Heart left ventricle (tissue), 16 donors: ENCODE results near the gene MGAT4B. TPM values are rescaled to one million over a fixed set of nuclear protein-coding genes. Genes with fewer than 3 reads are reported as not detected.
A peak's percentile ranks its signal among the peaks of the same experiment; 100 is the strongest.

ENCODE experiments used
- ATAC-seq, 4 donors: fragments of 200-7000 bp; cut with Tn5 transposase; one replicate each; pipeline ENCODE4 v1.9.1; 2020 to 2022; ENCODE audit warnings: moderate library complexity in 4 of 4, mild to moderate bottlenecking in 3 of 4, moderate number of reproducible peaks in 1 of 4
- DNase-seq, 5 donors: peaks; one replicate each; pipeline ENCODE4 v3.0.0-alpha.2; 2020
- H3K27ac ChIP-seq, 12 donors: fragments of 200-600 bp; sonication (generic) in 4 of 12; one replicate each; pipeline versions ENCODE4 v1.5.0 to v1.8.0; 2016 to 2022; ENCODE audit warnings: mild to moderate bottlenecking in 2 of 12
- H3K27me3 ChIP-seq, 9 donors: fragments of 200-600 bp; sonication (generic) in 2 of 9; one replicate each; pipeline versions ENCODE4 v1.5.1 to v1.8.0; 2016 to 2022; ENCODE audit warnings: mild to moderate bottlenecking in 3 of 9
- H3K36me3 ChIP-seq, 9 donors: fragments of 200-600 bp; sonication (generic) in 2 of 9; one replicate each; pipeline versions ENCODE4 v1.5.0 to v1.8.0; 2018 to 2022; ENCODE audit warnings: mild to moderate bottlenecking in 2 of 9
- H3K4me1 ChIP-seq, 12 donors: fragments of 200-600 bp; sonication (generic) in 4 of 12; one replicate each; pipeline versions ENCODE4 v1.5.0 to v1.8.0; 2016 to 2022; ENCODE audit warnings: mild to moderate bottlenecking in 3 of 12
- H3K4me3 ChIP-seq, 12 donors: fragments of 200-600 bp; sonication (generic) in 4 of 12; one replicate each; pipeline versions ENCODE4 v1.5.0 to v1.8.0; 2017 to 2022; ENCODE audit warnings: mild to moderate bottlenecking in 9 of 12, moderate library complexity in 4 of 12
- H3K9me3 ChIP-seq, 12 donors: fragments of 200-600 bp; sonication (generic) in 4 of 12; one replicate each; pipeline versions ENCODE4 v1.5.0 to v1.8.0; 2016 to 2022; ENCODE audit warnings: mild to moderate bottlenecking in 1 of 12
- POLR2A ChIP-seq, 2 donors: fragments of 450-650 bp; IDR thresholded peaks; one replicate each; pipeline ENCODE4 v1.6.1; 2017; ENCODE audit warnings: antibody characterized with exemption in 2 of 2, mild to moderate bottlenecking in 2 of 2, moderate library complexity in 2 of 2
- WGBS, 4 donors: extraction: QIAGEN DNeasy Blood & Tissue Kit in 2 of 4; methylation state at CpG; one replicate each; pipeline versions ENCODE4 v1.1.5 to v1.1.7; 2013 to 2018; 5-methylcytosine and 5-hydroxymethylcytosine counted together
- intact Hi-C, 10 donors: fragments of 100-400 bp; cut with DNase I; formaldehyde crosslinking; loops; one replicate each; pipeline versions ENCODE4 v1.11.1 to v1.14.2; 2022
- polyA plus RNA-seq, 2 donors: library from polyadenylated mRNA; stranded (reverse); fragments of 200-250 nt; gene quantifications; one replicate each; pipeline ENCODE4 v1.2.3, GENCODE V29; 2013
- total RNA-seq, 9 donors: library from RNA; depleted of rRNA in 2 of 9; stranded (reverse); fragments of >200 nt in 2 of 9; fragmentation: NEBNext Ultra II Directional in 3 of 9; extraction: Animal tissue kit (Norgen Biotek cat#: 25700) in 3 of 9; gene quantifications; one replicate each; pipeline versions ENCODE4 v1.1.0 to v1.2.4, GENCODE V29; 2016 to 2023
- TF ChIP-seq, protein P1 (sequence below), 12 donors: fragments of 200-600 bp; sonication (generic) in 4 of 12; IDR thresholded peaks; one replicate each; pipeline versions ENCODE4 v1.5.0 to v1.8.0; 2018 to 2022; ENCODE audit warnings: antibody characterized with exemption in 12 of 12, mild to moderate bottlenecking in 5 of 12
- donor health status: ischemic (EF 13 %, LVEDD 7.1; RV severe dilation, severe dysfunction).
- donor health status: healthy with polysubstance abuse.
- donor health status: DM: no; HTN: yes; CAD: no.
- donor health status: DM: no; HTN: no; CAD: no.
- donor health status: ischemic (EF 25% LVEDD 6.9; RV normal size, moderate dysfunction).
- donor health status: ischemic (EF 25% LVEDD 5.7; RV mildly dilated, moderate dysfunction).
- donor health status: healthy.
- donor health status: DM: yes; HTN: yes; CAD: no.
- donor health status: ischemic (EF 35%, LVEDD 5.7; RV mildly dilated, moderate dysfunction).
- donor health status: nonischemic (EF 11% LVEDD 7.7; RV severe dilation, severe dysfunction).
- donor health status: DM: yes; HTN: yes; CAD: no.
- donor health status: PGD.
- donor health status: ischemic (EF 29% LVEDD 5.4; RV normal size, mild dysfunction).
- donor health status: nonischemic (EF 23%, LVEDD 6.1; RV moderate dilation, normal function).

Gene MGAT4B
- total and polyA plus RNA-seq, 11 donors = 49.6 to 209 (median 105) TPM

DNA sequence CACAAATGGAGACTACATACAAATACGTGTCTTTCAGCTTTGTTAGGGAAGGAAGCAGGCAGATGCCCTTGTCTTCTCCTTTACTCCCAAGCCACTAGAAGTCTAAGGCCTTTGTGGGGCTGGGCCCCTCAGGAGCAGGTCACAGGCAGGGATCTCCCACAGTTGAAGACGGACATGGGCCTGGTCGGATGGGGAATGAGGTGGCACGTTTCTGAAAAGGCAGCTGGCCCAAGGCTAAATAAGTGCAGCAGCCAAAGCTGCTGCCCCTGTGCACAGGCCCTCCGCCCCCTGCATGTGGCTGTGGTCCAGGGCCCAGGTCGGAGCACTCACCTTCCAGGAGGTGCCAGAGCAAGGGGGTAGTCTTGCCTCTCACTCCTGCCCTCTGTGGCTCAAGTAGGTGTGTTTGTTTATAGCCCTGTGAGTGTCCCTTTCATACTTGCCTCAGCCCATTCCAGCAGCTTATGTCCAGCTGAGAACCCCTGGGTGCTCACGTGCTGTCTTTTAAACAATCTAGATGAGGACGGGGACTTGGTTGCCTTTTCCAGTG, 15.9 kb upstream of the MGAT4B start:
- H3K9me3 ChIP-seq = no peaks in the 10 kb centered on the region
- H3K27ac ChIP-seq = peak overlapping the region in 8 of 12 donors; percentile 29 to 100 (median 100)
- TF ChIP-seq, protein P1, sequence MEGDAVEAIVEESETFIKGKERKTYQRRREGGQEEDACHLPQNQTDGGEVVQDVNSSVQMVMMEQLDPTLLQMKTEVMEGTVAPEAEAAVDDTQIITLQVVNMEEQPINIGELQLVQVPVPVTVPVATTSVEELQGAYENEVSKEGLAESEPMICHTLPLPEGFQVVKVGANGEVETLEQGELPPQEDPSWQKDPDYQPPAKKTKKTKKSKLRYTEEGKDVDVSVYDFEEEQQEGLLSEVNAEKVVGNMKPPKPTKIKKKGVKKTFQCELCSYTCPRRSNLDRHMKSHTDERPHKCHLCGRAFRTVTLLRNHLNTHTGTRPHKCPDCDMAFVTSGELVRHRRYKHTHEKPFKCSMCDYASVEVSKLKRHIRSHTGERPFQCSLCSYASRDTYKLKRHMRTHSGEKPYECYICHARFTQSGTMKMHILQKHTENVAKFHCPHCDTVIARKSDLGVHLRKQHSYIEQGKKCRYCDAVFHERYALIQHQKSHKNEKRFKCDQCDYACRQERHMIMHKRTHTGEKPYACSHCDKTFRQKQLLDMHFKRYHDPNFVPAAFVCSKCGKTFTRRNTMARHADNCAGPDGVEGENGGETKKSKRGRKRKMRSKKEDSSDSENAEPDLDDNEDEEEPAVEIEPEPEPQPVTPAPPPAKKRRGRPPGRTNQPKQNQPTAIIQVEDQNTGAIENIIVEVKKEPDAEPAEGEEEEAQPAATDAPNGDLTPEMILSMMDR (IDR thresholded peaks at IDR 0.05) = no peak
- no peak for TF ChIP-seq POLR2A (IDR thresholded peaks at IDR 0.05)
- intact Hi-C loops = loop anchor here in 2 of 10 donors (5.0 to 10.0 kb wide), 2 partner anchors 35 to 198 kb away; partner anchors contain the start of genes HNRNPH1 (in 1 of the 2) and MRNIP (in 1 of the 2)
- H3K27me3 ChIP-seq = no peaks in the 10 kb centered on the region
- no peak for ATAC-seq
- 33 to 42% (median 39%) methylated on average over 7 to 8 of the region's 8 CpGs for WGBS, 4 donors
- peaks cover 24 to 83% (median 68%) of the 10 kb centered on the region in 12 donors for H3K4me1 ChIP-seq
- peak in 1 of 5 donors; percentile 26 for DNase-seq
- H3K36me3 ChIP-seq = peaks cover 0 to 57% (median 51%) of the 10 kb centered on the region in 9 donors
- H3K4me3 ChIP-seq = peak overlapping the region; percentile 67 to 100 (median 99)

DNA sequence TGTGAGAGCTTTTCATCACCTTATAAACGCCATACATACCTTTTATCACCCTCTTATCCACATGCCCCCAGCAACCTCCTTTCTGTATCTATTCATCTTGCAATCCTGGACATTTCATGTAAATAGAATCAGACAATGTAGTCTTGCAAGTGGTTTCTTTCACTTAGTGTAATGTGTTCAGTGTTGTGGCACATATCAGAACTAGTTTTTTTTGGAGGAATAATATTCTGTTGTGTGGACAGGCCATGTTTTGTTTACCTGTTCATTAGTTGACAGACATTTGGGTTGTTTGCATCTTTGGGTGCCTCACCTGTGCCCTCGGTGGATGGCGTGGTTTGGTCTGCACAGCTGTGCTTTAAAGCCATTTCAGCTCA, 15.4 kb upstream of the MGAT4B start:
- ATAC-seq = no peak
- H3K4me1 ChIP-seq = peaks cover 24 to 83% (median 70%) of the 10 kb centered on the region in 12 donors
- peak overlapping the region; percentile 98 to 100 (median 99) for H3K27ac ChIP-seq
- peaks cover 0 to 52% (median 46%) of the 10 kb centered on the region in 9 donors for H3K36me3 ChIP-seq
- no peaks in the 10 kb centered on the region for H3K27me3 ChIP-seq
- WGBS, 4 donors = 46 to 59% (median 49%) methylated on average over 3 of the region's 3 CpGs
- peak overlapping the region; percentile 67 to 100 (median 99) for H3K4me3 ChIP-seq
- intact Hi-C loops = loop anchor here in 2 of 10 donors (5.0 to 10.0 kb wide), 2 partner anchors 35 to 197 kb away; partner anchors contain the start of genes HNRNPH1 (in 1 of the 2) and MRNIP (in 1 of the 2)
- TF ChIP-seq POLR2A (IDR thresholded peaks at IDR 0.05) = no peak
- TF ChIP-seq, protein P1 (IDR thresholded peaks at IDR 0.05) = no peak
- DNase-seq = peak in 1 of 5 donors; percentile 15
- no peaks in the 10 kb centered on the region for H3K9me3 ChIP-seq

DNA sequence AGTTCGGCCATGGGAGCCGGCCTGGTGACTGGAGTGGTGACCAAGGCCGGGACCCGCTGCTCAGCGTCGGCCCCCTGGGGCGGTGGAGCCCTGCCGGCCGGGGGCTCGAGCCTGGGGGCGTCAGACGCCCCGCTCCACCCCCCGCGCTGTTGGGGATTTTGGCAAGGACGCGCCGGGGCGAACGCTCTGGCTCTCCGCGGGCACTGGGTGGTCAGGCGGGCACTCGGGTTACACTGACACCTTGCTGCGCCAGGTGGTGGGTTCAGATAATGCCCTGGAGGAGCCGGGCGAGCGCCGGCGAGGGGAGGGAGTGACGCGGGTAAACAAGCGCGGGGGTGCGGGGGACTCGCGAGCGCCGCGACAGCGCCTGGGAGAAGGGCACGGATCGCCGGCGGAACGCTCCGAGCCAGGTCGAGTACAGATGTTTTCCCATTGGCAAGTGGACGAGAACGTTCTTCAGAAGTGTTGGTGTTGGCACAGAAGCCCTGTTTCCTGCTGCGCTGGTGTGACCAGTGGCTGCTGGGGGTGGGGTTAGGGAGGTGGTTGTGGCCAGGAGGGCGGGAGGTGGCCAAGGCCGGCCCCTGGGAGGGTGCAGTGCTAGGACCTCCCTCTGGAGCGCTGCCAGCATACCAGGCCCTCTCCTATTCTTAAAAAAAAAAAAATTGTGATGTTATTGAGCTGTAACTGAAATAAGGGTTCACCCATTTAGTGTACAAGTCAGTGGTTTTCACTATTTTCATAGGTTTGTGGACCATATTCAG, 14.8 kb upstream of the MGAT4B start:
- ATAC-seq = peak; percentile 80 to 87 (median 83)
- intact Hi-C loops = loop anchor here in 5 of 10 donors (1.0 to 10.0 kb wide), 5 partner anchors 15 to 197 kb away; partner anchors contain the start of genes MRNIP (in 4 of the 5), MGAT4B (in 2 of the 5) and HNRNPH1 (in 1 of the 5)
- TF ChIP-seq POLR2A (IDR thresholded peaks at IDR 0.05) = peak in 1 of 2 donors; percentile 89
- TF ChIP-seq, protein P1 (IDR thresholded peaks at IDR 0.05) = peak in 1 of 12 donors; percentile 12
- Histone ChIP-seq H3K27ac (peak overlapping the region; percentile 98 to 100 (median 99)), H3K9me3 (no peaks in the 10 kb centered on the region), H3K4me1 (peaks cover 24 to 83% (median 72%) of the 10 kb centered on the region in 12 donors), H3K27me3 (no peaks in the 10 kb centered on the region), H3K36me3 (peaks cover 0 to 46% (median 40%) of the 10 kb centered on the region in 9 donors), H3K4me3 (peak overlapping the region; percentile 67 to 100 (median 99))
- DNase-seq = peak; percentile 97 to 99 (median 98)
- WGBS, 4 donors = 0 to 1% (median 0%) methylated on average over 29 to 54 of the region's 54 CpGs
